Thyroid gland (tissue), 4 donors: Measurements from ENCODE around the gene DCST1. TPM values are rescaled to one million over a fixed set of nuclear protein-coding genes. Genes with fewer than 3 reads are reported as not detected.
A peak's percentile ranks its signal among the peaks of the same experiment; 100 is the strongest.

Experiments used
- DNase-seq, 2 donors: peaks; one replicate each; pipeline ENCODE4 v3.0.0-alpha.2; 2019
- H3K27ac ChIP-seq, 3 donors: fragments of 200-600 bp; sonication (generic); 1 replicate in 2 of 3; 2 replicates in 1 of 3; pipeline ENCODE4 v1.5.1; 2016 to 2019; ENCODE audit warnings: mild to moderate bottlenecking in 1 of 3, moderate library complexity in 1 of 3
- H3K27me3 ChIP-seq: fragments of 200-600 bp; sonication (generic); one replicate; pipeline ENCODE4 v1.5.1; 2019
- H3K36me3 ChIP-seq, 2 donors: fragments of 200-600 bp; sonication (generic); one replicate each; pipeline ENCODE4 v1.5.1; 2016 to 2019
- H3K4me1 ChIP-seq, 2 donors: fragments of 200-600 bp; sonication (generic); one replicate each; pipeline ENCODE4 v1.5.1; 2017 to 2019
- H3K4me3 ChIP-seq, 3 donors: fragments of 200-600 bp; sonication (generic); replicated peaks in 1 of 3; 1 replicate in 2 of 3; 2 replicates in 1 of 3; pipeline ENCODE4 v1.5.1; 2016; ENCODE audit warnings: mild to moderate bottlenecking in 1 of 3
- H3K9me3 ChIP-seq: fragments of 200-600 bp; sonication (generic); one replicate; pipeline ENCODE4 v1.5.1; 2017
- POLR2A ChIP-seq, 2 donors: fragments of 450-650 bp; IDR thresholded peaks; one replicate each; pipeline ENCODE4 v1.6.1; 2017; ENCODE audit warnings: antibody characterized with exemption in 2 of 2, mild to moderate bottlenecking in 2 of 2, moderate library complexity in 1 of 2
- WGBS, 2 donors: methylation state at CpG; one replicate each; pipeline ENCODE4 v1.1.5; 2017; 5-methylcytosine and 5-hydroxymethylcytosine counted together
- intact Hi-C: fragments of 100-400 bp; cut with DNase I; formaldehyde crosslinking; loops from one replicate; pipeline ENCODE4 v1.15.1; 2023
- total RNA-seq, 4 donors: library from RNA; depleted of rRNA; stranded (reverse); fragments of >200 nt; gene quantifications; one replicate each; pipeline ENCODE4 v1.2.3, GENCODE V29; 2016
- TF ChIP-seq, protein P1 (sequence below), 6 experiments: fragments of 200-600 bp in 3 of 6; fragments of 450-650 bp in 3 of 6; sonication (generic) in 3 of 6; IDR thresholded peaks; one replicate each; pipeline ENCODE4 v1.5.1; 2016 to 2019; ENCODE audit warnings: antibody characterized with exemption in 6 of 6, mild to moderate bottlenecking in 2 of 6, inconsistent platforms in 1 of 6, moderate library complexity in 1 of 6

DCST1 gene
- total RNA-seq, 4 donors from 2014 or later = 0.24 TPM; not detected in 3

DNA sequence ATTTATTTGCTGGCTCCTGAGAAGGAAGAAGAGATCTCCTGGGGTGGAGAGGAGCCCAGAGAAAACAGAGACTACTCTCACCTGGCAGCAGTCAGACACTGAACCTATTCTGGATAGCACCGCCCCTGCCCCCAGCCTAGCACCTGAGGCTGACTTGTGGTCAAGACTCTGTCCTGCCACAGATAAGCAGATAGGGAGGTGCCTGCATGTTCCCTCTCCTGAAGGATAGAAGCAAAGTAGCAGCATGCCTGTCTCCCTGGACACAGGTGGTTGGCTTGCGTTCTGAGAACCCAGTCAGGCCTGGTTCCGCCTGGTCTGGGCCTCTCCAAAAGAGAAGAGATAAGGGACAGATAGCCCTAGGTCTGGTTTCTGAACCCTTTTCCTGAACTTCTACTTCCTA is 43.7 kb downstream of the DCST1 start:
- 96 to 100% methylated on average over 3 of the region's 3 CpGs for WGBS, 2 donors
- intact Hi-C loops = no loop called here
- Histone ChIP-seq H3K4me3 (no peak overlapping the region), H3K27ac (no peak overlapping the region), H3K9me3 (no peaks in the 10 kb centered on the region), H3K27me3 (peaks cover 29% of the 10 kb centered on the region), H3K4me1 (peaks cover 34 to 42% of the 10 kb centered on the region in 2 donors), H3K36me3 (no peaks in the 10 kb centered on the region)
- TF ChIP-seq, protein P1, sequence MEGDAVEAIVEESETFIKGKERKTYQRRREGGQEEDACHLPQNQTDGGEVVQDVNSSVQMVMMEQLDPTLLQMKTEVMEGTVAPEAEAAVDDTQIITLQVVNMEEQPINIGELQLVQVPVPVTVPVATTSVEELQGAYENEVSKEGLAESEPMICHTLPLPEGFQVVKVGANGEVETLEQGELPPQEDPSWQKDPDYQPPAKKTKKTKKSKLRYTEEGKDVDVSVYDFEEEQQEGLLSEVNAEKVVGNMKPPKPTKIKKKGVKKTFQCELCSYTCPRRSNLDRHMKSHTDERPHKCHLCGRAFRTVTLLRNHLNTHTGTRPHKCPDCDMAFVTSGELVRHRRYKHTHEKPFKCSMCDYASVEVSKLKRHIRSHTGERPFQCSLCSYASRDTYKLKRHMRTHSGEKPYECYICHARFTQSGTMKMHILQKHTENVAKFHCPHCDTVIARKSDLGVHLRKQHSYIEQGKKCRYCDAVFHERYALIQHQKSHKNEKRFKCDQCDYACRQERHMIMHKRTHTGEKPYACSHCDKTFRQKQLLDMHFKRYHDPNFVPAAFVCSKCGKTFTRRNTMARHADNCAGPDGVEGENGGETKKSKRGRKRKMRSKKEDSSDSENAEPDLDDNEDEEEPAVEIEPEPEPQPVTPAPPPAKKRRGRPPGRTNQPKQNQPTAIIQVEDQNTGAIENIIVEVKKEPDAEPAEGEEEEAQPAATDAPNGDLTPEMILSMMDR (IDR thresholded peaks at IDR 0.05) = no peak
- TF ChIP-seq POLR2A (IDR thresholded peaks at IDR 0.05) = no peak
- DNase-seq = no peak

DNA sequence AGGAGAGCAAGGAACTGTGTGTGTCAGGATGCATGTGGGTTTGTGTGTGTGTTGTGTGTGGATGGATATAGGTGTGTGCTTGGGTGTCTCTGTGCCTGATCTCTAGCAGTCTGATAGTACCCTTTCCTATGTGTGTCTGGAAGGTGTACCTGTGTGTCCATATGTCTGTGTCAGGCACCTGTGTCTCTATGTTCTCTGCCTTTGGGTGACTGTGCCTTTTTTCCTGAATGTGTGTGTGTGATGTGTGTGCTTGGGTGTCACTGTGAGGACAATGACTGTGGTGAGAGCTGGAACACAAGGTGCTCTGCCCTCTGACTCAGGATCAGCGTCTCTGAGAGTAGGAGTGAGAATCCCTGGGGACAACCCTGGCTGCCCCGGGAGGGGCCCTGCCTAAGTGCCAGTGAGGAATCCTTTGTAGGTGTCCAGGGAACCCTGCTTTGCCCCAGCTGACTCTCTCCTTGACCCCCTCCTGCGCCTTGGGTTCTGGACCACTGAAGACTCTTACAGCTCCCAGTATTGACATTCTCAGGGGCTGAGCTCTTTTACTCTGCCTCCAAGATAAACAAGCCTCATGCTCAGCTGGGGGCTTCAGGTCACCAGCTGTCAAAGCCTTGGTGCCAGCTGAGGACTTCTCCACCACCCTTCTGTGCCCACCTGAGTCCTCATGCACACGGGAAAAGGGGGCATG is 44.3 kb downstream of the DCST1 start:
- Histone ChIP-seq H3K4me1 (peaks cover 39 to 47% of the 10 kb centered on the region in 2 donors), H3K4me3 (no peak overlapping the region), H3K9me3 (no peaks in the 10 kb centered on the region), H3K36me3 (no peaks in the 10 kb centered on the region), H3K27ac (no peak overlapping the region), H3K27me3 (peaks cover 34% of the 10 kb centered on the region)
- no peak for TF ChIP-seq POLR2A (IDR thresholded peaks at IDR 0.05)
- TF ChIP-seq, protein P1 (IDR thresholded peaks at IDR 0.05) = no peak
- 64% methylated on average over 4 of the region's 4 CpGs for WGBS, 2 donors
- no peak for DNase-seq
- intact Hi-C loops = no loop called here

DNA sequence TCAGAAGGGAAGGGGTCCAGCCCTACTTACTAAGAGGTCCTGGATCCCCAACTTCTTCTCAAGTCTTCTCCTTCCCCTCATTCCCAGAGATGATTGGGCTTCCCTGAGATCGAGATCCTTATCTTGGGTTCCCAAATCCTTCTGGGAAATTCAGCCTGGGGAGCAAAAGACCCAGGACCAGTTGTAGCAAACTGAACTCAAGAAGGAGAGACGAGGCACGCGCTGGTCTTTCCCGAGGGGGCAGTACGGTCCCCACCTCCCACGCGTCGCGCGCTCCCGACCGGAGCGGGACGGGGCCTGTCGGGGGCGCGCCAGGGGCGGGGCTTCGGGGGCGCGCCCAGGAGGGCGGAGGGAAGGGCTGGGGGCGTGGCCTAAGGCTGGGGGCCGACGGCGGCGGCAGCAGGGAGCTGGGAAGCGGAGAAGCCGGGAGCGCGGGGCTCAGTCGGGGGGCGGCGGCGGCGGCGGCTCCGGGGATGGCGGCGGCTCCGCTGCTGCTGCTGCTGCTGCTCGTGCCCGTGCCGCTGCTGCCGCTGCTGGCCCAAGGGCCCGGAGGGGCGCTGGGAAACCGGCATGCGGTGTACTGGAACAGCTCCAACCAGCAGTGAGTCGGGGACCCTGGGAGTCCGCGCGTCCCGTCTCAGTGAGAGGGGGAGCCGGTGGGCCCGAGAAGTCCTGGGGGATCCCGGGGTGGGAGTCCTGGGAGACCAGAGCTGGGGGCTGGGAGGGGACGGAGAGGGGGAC is 45.0 kb downstream of the DCST1 start, which contains the start of gene EFNA3:
Gene EFNA3 (plus strand): TSS at position 369 of the 741 bp plus-strand sequence. CDS start 105 bp downstream, at position 474.
- no peak within 1 kb of the TSS for H3K27ac ChIP-seq

DNA sequence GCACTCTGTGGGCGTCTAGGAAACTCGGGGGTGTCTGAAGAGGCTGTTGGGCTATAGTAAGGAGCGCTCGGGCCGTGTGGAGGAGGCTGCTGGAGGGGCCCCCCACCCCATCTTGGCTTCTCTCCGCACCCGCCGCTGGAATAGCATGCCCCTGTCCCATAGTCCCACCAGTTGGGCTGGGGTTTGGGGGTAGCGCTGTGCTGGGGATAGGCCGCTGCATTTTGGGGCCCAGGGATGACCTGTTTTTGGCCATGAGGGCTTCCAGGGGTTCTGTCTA is 45.5 kb downstream of the DCST1 start:
- H3K36me3 ChIP-seq = no peaks in the 10 kb centered on the region
- H3K4me1 ChIP-seq = peaks cover 39 to 48% of the 10 kb centered on the region in 2 donors
- intact Hi-C loops = no loop called here
- peak overlapping the region in 1 of 3 donors; percentile 42 for H3K4me3 ChIP-seq
- TF ChIP-seq, protein P1 (IDR thresholded peaks at IDR 0.05) = no peak
- TF ChIP-seq POLR2A (IDR thresholded peaks at IDR 0.05) = no peak
- no peaks in the 10 kb centered on the region for H3K9me3 ChIP-seq
- peaks cover 42% of the 10 kb centered on the region for H3K27me3 ChIP-seq
- WGBS, 2 donors = 4% methylated on average over 6 of the region's 10 CpGs; no CpG with 5 or more reads in 1 of the 2 donors
- H3K27ac ChIP-seq = no peak overlapping the region
- DNase-seq = no peak

More for the DNA sequence above, 45.0 kb downstream of the DCST1 start, which contains the start of gene EFNA3:
- peak; percentile 66 to 68 for DNase-seq
- 5 to 7% methylated on average over 2 to 4 of the region's 59 CpGs for WGBS, 2 donors
- peaks cover 41% of the 10 kb centered on the region for H3K27me3 ChIP-seq
- no peaks in the 10 kb centered on the region for H3K36me3 ChIP-seq
- no peaks in the 10 kb centered on the region for H3K9me3 ChIP-seq
- H3K4me1 ChIP-seq = peaks cover 39 to 48% of the 10 kb centered on the region in 2 donors
- intact Hi-C loops = no loop called here
- no peak for TF ChIP-seq POLR2A (IDR thresholded peaks at IDR 0.05)
- TF ChIP-seq, protein P1 (IDR thresholded peaks at IDR 0.05) = no peak
- peak within 1 kb of the TSS in 1 of 3 donors; percentile 42 for H3K4me3 ChIP-seq
